Measurements from ENCODE around the gene TBC1D22A. TPM values are rescaled to one million over a fixed set of nuclear protein-coding genes. Genes with fewer than 3 reads are reported as not detected.

Gene TBC1D22A
- total RNA-seq, 1 experiment from 2014 or later: 8.2 TPM

GRCh38 chr22:46754110-46754799 lies 8.2 kb upstream of the TBC1D22A start:
- Histone ChIP-seq H3K36me3 (replicated peaks; ENCODE audit: control insufficient read depth, insufficient read depth, low read length) (no peaks in the 10 kb centered on the region), H3K27me3 (ENCODE audit: control insufficient read depth, insufficient read depth, low read length) (no peaks in the 10 kb centered on the region), H3K4me3 (ENCODE audit: insufficient read depth, low read depth, low read length) (no peak overlapping the region)
- DNase-seq: no peak

- Histone ChIP-seq H3K36me3 (replicated peaks; ENCODE audit: control insufficient read depth, insufficient read depth, low read length) (no peaks in the 10 kb centered on the region), H3K4me3 (ENCODE audit: insufficient read depth, low read depth, low read length) (no peak overlapping the region), H3K27me3 (ENCODE audit: control insufficient read depth, insufficient read depth, low read length) (no peaks in the 10 kb centered on the region)
- DNase-seq: no peak
These were observed 7.6 kb upstream of the TBC1D22A start for GRCh38 chr22:46754826-46755225.

- Histone ChIP-seq H3K4me3 (ENCODE audit: insufficient read depth, low read depth, low read length) (no peak overlapping the region), H3K36me3 (replicated peaks; ENCODE audit: control insufficient read depth, insufficient read depth, low read length) (no peaks in the 10 kb centered on the region), H3K27me3 (ENCODE audit: control insufficient read depth, insufficient read depth, low read length) (no peaks in the 10 kb centered on the region)
- DNase-seq: no peak
These were observed 6.9 kb upstream of the TBC1D22A start for GRCh38 chr22:46755525-46755924.

DNA sequence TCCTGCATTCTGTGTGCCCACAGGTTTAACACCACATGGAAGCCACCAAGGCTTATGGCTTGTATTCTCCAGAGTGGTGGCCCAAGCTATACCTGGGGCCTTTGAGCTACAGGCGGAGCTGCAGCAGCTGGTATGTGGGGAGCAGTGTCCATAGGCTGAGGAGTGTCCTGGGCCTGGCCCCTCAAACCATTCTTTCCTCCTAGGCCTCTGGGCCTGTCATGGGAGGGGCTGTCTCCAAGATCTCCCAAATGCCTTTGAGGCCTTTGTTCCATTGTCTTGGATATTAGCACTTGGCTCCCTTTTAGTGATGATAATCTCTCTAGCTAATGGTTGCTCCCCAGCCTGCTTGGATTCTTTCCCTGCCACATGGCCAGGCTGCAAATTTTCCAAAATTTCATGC lies 6.4 kb upstream of the TBC1D22A start:
- DNase-seq: no peak
- no peaks in the 10 kb centered on the region for H3K36me3 ChIP-seq (replicated peaks; ENCODE audit: control insufficient read depth, insufficient read depth, low read length)
- no peaks in the 10 kb centered on the region for H3K27me3 ChIP-seq (ENCODE audit: control insufficient read depth, insufficient read depth, low read length)
- H3K4me3 ChIP-seq (ENCODE audit: insufficient read depth, low read depth, low read length): no peak overlapping the region

- Histone ChIP-seq H3K4me3 (ENCODE audit: insufficient read depth, low read depth, low read length) (no peak overlapping the region), H3K27me3 (ENCODE audit: control insufficient read depth, insufficient read depth, low read length) (no peaks in the 10 kb centered on the region)
These were observed 5.3 kb upstream of the TBC1D22A start for GRCh38 chr22:46757104-46757503.

GRCh38 chr22:46758121-46758520 lies 4.3 kb upstream of the TBC1D22A start:
- Histone ChIP-seq H3K36me3 (replicated peaks; ENCODE audit: control insufficient read depth, insufficient read depth, low read length) (no peaks in the 10 kb centered on the region), H3K4me3 (ENCODE audit: insufficient read depth, low read depth, low read length) (no peak overlapping the region), H3K27me3 (ENCODE audit: control insufficient read depth, insufficient read depth, low read length) (no peaks in the 10 kb centered on the region)
- DNase-seq: no peak

More at GRCh38 chr22:46757104-46757503, 5.3 kb upstream of the TBC1D22A start:
- no peaks in the 10 kb centered on the region for H3K36me3 ChIP-seq (replicated peaks; ENCODE audit: control insufficient read depth, insufficient read depth, low read length)
- DNase-seq: no peak

- Histone ChIP-seq H3K4me3 (ENCODE audit: insufficient read depth, low read depth, low read length) (no peak overlapping the region), H3K36me3 (replicated peaks; ENCODE audit: control insufficient read depth, insufficient read depth, low read length) (no peaks in the 10 kb centered on the region), H3K27me3 (ENCODE audit: control insufficient read depth, insufficient read depth, low read length) (no peaks in the 10 kb centered on the region)
- DNase-seq: peak; percentile 80
These were observed 3.6 kb upstream of the TBC1D22A start for GRCh38 chr22:46758867-46759290.

- no peak for DNase-seq
- Histone ChIP-seq H3K27me3 (ENCODE audit: control insufficient read depth, insufficient read depth, low read length) (no peaks in the 10 kb centered on the region), H3K36me3 (replicated peaks; ENCODE audit: control insufficient read depth, insufficient read depth, low read length) (no peaks in the 10 kb centered on the region), H3K4me3 (ENCODE audit: insufficient read depth, low read depth, low read length) (no peak overlapping the region)
These were observed 1.4 kb upstream of the TBC1D22A start for GRCh38 chr22:46761017-46761416.

DNA sequence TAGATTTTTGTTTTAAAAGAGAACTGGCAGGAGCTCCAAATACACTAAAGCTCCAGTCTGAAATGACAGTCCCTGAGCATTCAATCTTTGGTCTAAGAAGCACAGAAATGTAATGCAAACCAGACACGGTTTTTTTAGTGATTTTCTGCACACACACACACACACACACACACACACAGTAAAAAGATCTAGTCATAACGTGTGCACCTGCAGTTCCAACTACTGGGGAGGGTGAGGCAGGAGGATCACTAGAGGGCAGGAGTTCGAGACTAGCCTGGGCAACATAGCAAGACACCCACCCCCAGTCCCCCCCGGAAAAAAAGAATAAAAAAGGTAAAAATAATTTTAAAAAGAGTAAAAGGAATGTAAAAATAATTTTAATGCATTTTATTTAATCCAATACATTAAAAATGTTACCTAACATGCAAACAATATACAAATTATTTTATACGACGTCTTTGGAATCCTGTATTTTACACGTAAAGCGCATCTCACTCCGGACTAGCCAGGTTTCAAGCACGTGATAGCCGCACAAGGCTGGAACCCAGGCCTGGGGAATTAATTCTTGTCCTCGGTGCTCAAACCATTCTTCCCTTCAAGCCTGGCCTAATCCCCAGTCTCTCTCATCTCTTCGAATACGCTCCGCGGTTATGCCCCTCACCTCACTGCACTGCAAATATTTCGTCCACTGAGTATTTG lies 762 bp upstream of the TBC1D22A start:
- peak overlapping the region; percentile 82 for H3K4me3 ChIP-seq (ENCODE audit: insufficient read depth, low read depth, low read length)
- no peak for DNase-seq
- H3K36me3 ChIP-seq (replicated peaks; ENCODE audit: control insufficient read depth, insufficient read depth, low read length): no peaks in the 10 kb centered on the region
- no peaks in the 10 kb centered on the region for H3K27me3 ChIP-seq (ENCODE audit: control insufficient read depth, insufficient read depth, low read length)

- no peak for DNase-seq
- peak overlapping the region; percentile 82 for H3K4me3 ChIP-seq (ENCODE audit: insufficient read depth, low read depth, low read length)
- no peaks in the 10 kb centered on the region for H3K36me3 ChIP-seq (replicated peaks; ENCODE audit: control insufficient read depth, insufficient read depth, low read length)
- H3K27me3 ChIP-seq (ENCODE audit: control insufficient read depth, insufficient read depth, low read length): no peaks in the 10 kb centered on the region
These were observed 728 bp downstream of the TBC1D22A start for GRCh38 chr22:46763051-46763705.

- DNase-seq: no peak
- no peaks in the 10 kb centered on the region for H3K36me3 ChIP-seq (replicated peaks; ENCODE audit: control insufficient read depth, insufficient read depth, low read length)
- H3K27me3 ChIP-seq (ENCODE audit: control insufficient read depth, insufficient read depth, low read length): no peaks in the 10 kb centered on the region
- no peak overlapping the region for H3K4me3 ChIP-seq (ENCODE audit: insufficient read depth, low read depth, low read length)
These were observed 1.8 kb downstream of the TBC1D22A start for GRCh38 chr22:46764140-46764680.

DNA sequence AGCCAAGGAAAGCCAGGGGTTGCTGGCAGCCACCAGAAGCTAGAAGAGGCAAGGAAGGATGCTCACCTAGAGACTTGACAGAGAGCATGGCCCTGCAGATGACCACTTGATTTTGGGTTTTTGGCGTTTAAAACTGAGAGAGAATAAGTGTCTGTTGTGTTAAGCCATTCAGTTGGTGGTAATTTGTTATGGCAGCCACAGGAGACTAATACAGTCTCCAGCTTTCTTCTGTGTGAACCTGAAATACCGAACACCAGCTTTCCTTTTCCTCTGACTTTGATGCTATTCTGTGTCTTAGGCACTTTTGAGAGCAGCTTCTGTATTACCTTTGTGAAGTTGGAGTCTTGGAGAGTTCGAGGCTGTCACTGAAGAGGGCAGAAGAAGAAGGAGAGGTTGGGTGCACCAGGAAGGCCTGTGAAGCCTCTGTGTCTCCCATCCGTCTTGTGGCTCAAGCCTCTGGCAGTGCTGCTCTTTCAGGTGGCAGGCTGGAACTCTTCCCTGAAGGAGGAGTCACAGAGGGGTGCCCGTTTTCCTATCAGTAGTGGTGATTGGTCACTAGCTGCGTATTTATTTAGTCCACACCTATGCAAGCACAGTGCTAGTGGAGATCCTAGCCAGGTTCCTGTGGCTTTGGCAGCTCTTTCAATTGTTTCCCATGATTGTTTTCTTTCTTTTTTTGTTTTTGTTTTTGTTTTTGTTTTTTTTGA lies 2.5 kb downstream of the TBC1D22A start:
- no peaks in the 10 kb centered on the region for H3K36me3 ChIP-seq (replicated peaks; ENCODE audit: control insufficient read depth, insufficient read depth, low read length)
- no peaks in the 10 kb centered on the region for H3K27me3 ChIP-seq (ENCODE audit: control insufficient read depth, insufficient read depth, low read length)
- no peak overlapping the region for H3K4me3 ChIP-seq (ENCODE audit: insufficient read depth, low read depth, low read length)
- no peak for DNase-seq

- no peaks in the 10 kb centered on the region for H3K36me3 ChIP-seq (replicated peaks; ENCODE audit: control insufficient read depth, insufficient read depth, low read length)
- no peaks in the 10 kb centered on the region for H3K27me3 ChIP-seq (ENCODE audit: control insufficient read depth, insufficient read depth, low read length)
- H3K4me3 ChIP-seq (ENCODE audit: insufficient read depth, low read depth, low read length): no peak overlapping the region
- no peak for DNase-seq
These were observed 4.2 kb downstream of the TBC1D22A start for GRCh38 chr22:46766611-46767010.

- Histone ChIP-seq H3K4me3 (ENCODE audit: insufficient read depth, low read depth, low read length) (no peak overlapping the region), H3K36me3 (replicated peaks; ENCODE audit: control insufficient read depth, insufficient read depth, low read length) (no peaks in the 10 kb centered on the region), H3K27me3 (ENCODE audit: control insufficient read depth, insufficient read depth, low read length) (no peaks in the 10 kb centered on the region)
- DNase-seq: no peak
These were observed 5.0 kb downstream of the TBC1D22A start for GRCh38 chr22:46767249-46767985.
